ENCODE measurements around the gene UBE2C.
"Not testable (repeated sequence)": the region's sequence is repeated elsewhere in the genome, so short reads cannot be mapped to it uniquely, and the experiment has no call there.

Gene UBE2C

DNA sequence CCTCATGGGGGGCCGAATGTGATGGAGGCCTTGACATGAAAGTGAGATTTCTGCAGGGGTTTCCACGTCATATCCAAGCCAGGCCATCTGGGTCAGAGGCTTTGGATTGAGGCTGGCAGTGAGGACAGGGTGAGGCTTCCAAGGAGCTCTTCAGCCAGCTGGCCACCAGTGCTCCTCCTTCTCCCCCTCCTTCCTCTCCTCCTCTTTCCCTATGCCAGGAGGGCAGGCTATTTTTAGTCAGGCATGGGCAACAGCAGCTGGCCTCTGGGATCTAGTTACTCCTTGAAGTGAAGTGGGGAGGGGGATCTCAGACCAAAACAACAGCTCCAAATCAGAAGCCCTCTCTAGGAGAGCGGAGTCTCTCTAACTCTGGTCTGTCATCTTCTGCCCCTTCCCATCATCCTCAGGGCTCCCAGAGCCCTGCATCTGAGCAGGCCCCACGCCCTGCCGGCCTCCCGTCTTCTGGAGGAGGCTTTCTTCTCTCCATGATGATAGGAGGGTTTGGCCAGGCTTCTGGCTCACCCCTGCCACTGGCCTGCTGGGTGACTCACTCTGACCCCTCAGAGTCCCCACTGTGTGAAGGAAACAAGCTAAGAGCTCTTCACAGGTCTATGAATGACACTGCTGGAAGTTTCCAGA, 14.1 kb downstream of the UBE2C start:
- Histone ChIP-seq H3K79me2 (ENCODE audit: insufficient read depth, low read depth) (no peaks in the 10 kb centered on the region), H3K4me3 (IDR thresholded peaks at IDR 0.05; ENCODE audit: insufficient read depth, low read depth, low read length) (no peak overlapping the region), H3K4me2 (no peak overlapping the region), H3K9ac (no peak overlapping the region), H3K27ac (no peak overlapping the region), H3K27me3 (ENCODE audit: insufficient read depth, low read depth) (no peaks in the 10 kb centered on the region), H3K4me1 (ENCODE audit: low read depth, poor library complexity, severe bottlenecking) (no peaks in the 10 kb centered on the region), H3K36me3 (ENCODE audit: insufficient read depth) (no peaks in the 10 kb centered on the region), H4K20me1 (ENCODE audit: insufficient read depth) (no peaks in the 10 kb centered on the region), H2AFZ (ENCODE audit: low read depth) (no peak overlapping the region)
- TF ChIP-seq, protein P1, sequence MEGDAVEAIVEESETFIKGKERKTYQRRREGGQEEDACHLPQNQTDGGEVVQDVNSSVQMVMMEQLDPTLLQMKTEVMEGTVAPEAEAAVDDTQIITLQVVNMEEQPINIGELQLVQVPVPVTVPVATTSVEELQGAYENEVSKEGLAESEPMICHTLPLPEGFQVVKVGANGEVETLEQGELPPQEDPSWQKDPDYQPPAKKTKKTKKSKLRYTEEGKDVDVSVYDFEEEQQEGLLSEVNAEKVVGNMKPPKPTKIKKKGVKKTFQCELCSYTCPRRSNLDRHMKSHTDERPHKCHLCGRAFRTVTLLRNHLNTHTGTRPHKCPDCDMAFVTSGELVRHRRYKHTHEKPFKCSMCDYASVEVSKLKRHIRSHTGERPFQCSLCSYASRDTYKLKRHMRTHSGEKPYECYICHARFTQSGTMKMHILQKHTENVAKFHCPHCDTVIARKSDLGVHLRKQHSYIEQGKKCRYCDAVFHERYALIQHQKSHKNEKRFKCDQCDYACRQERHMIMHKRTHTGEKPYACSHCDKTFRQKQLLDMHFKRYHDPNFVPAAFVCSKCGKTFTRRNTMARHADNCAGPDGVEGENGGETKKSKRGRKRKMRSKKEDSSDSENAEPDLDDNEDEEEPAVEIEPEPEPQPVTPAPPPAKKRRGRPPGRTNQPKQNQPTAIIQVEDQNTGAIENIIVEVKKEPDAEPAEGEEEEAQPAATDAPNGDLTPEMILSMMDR (conservative IDR thresholded peaks at IDR 0.05; ENCODE audit: low read depth, low read length): no peak

DNA sequence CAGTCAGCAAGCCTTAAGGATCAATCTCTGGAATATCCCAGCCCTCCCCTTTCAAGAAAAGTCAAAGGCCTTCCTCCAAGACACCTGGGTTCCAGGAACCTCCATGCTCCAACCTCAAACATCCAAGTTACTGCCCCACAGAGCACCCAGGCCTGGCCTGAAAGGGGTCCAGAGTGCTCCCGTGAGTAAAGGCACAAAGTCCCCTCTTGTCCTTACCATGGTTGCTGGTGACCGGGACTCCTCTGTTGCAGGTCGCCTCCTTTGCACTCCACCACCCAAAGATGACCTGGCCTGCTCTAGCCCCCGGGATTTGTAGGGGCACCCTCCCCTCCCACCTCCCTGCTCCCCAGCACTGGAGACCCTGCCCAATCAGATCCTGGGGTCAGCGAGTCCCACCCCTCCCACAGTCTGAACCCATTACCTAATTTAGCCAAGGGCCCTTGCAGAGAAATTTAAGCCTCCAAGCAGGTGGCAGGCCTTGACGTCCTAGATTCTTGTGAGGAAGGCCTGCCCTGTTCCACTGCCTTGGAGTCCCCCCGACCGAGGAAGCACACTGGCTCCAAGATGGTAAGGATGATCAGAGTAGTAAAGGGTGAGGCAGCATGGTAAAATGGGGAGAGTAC, 14.7 kb downstream of the UBE2C start, which contains the start of gene TNNC2:
Gene TNNC2 (minus strand): TSS at position 283 of the 623 bp plus-strand sequence. CDS start 64 bp downstream, at position 219.
- no peak within 1 kb of the TSS for H3K4me3 ChIP-seq (IDR thresholded peaks at IDR 0.05; ENCODE audit: insufficient read depth, low read depth, low read length)
- no peak within 1 kb of the TSS for H2AFZ ChIP-seq (ENCODE audit: low read depth)
- TF ChIP-seq, protein P1 (conservative IDR thresholded peaks at IDR 0.05; ENCODE audit: low read depth, low read length): no peak
- H3K79me2 ChIP-seq (ENCODE audit: insufficient read depth, low read depth): no peaks in the 10 kb centered on the region
- no peak within 1 kb of the TSS for H3K9ac ChIP-seq
- H3K4me1 ChIP-seq (ENCODE audit: low read depth, poor library complexity, severe bottlenecking): peaks cover 5% of the 10 kb centered on the region
- no peaks in the 10 kb centered on the region for H3K27me3 ChIP-seq (ENCODE audit: insufficient read depth, low read depth)
- no peaks in the 10 kb centered on the region for H4K20me1 ChIP-seq (ENCODE audit: insufficient read depth)
- no peaks in the 10 kb centered on the region for H3K36me3 ChIP-seq (ENCODE audit: insufficient read depth)
- no peak within 1 kb of the TSS for H3K27ac ChIP-seq
- no peak within 1 kb of the TSS for H3K4me2 ChIP-seq

- TF ChIP-seq, protein P1 (conservative IDR thresholded peaks at IDR 0.05; ENCODE audit: low read depth, low read length): no peak
- no peaks in the 10 kb centered on the region for H4K20me1 ChIP-seq (ENCODE audit: insufficient read depth)
- H2AFZ ChIP-seq (ENCODE audit: low read depth): no peak overlapping the region
- no peak overlapping the region for H3K9ac ChIP-seq
- H3K79me2 ChIP-seq (ENCODE audit: insufficient read depth, low read depth): no peaks in the 10 kb centered on the region
- H3K4me2 ChIP-seq: no peak overlapping the region
- peaks cover 5% of the 10 kb centered on the region for H3K4me1 ChIP-seq (ENCODE audit: low read depth, poor library complexity, severe bottlenecking)
- H3K27ac ChIP-seq: no peak overlapping the region
- H3K36me3 ChIP-seq (ENCODE audit: insufficient read depth): no peaks in the 10 kb centered on the region
- no peak overlapping the region for H3K4me3 ChIP-seq (IDR thresholded peaks at IDR 0.05; ENCODE audit: insufficient read depth, low read depth, low read length)
- no peaks in the 10 kb centered on the region for H3K27me3 ChIP-seq (ENCODE audit: insufficient read depth, low read depth)
Measured at GRCh38 chr20:45827712-45828111, 15.3 kb downstream of the UBE2C start.

- Histone ChIP-seq H3K79me2 (ENCODE audit: insufficient read depth, low read depth) (no peaks in the 10 kb centered on the region), H3K4me3 (IDR thresholded peaks at IDR 0.05; ENCODE audit: insufficient read depth, low read depth, low read length) (no peak overlapping the region), H3K4me2 (no peak overlapping the region), H3K27ac (no peak overlapping the region), H4K20me1 (ENCODE audit: insufficient read depth) (no peaks in the 10 kb centered on the region), H3K27me3 (ENCODE audit: insufficient read depth, low read depth) (no peaks in the 10 kb centered on the region), H3K4me1 (ENCODE audit: low read depth, poor library complexity, severe bottlenecking) (peaks cover 5% of the 10 kb centered on the region), H3K9ac (no peak overlapping the region), H2AFZ (ENCODE audit: low read depth) (no peak overlapping the region), H3K36me3 (ENCODE audit: insufficient read depth) (no peaks in the 10 kb centered on the region)
- TF ChIP-seq, protein P1 (conservative IDR thresholded peaks at IDR 0.05; ENCODE audit: low read depth, low read length): no peak
Measured at GRCh38 chr20:45828589-45828988, 16.1 kb downstream of the UBE2C start.

DNA sequence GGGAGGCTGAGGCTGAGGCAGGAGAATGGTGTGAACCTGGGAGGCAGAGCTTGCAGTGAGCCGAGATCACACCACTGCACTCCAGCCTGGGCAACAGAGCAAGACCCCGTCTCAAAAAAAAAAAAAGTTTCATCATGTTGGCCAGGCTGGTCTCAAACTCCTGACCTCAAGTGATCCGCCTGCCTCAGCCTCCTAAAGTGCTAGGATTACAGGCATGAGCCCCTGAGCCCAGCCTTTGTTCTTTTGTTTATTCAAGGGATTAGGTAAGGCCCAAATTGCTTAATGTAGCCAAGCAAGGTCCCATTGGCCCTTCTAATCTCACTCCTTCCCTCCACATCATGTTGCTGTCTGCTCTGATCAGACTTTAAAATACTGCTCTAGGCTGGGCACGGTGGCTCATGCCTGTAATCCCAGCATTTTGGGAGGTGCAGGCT, 17.2 kb downstream of the UBE2C start:
- H3K27me3 ChIP-seq (ENCODE audit: insufficient read depth, low read depth); H3K27ac ChIP-seq; H3K79me2 ChIP-seq (ENCODE audit: insufficient read depth, low read depth); H4K20me1 ChIP-seq (ENCODE audit: insufficient read depth); H3K36me3 ChIP-seq (ENCODE audit: insufficient read depth); H3K4me3 ChIP-seq (IDR thresholded peaks at IDR 0.05; ENCODE audit: insufficient read depth, low read depth, low read length); H2AFZ ChIP-seq (ENCODE audit: low read depth); H3K4me2 ChIP-seq; H3K9ac ChIP-seq: not testable (repeated sequence)
- H3K4me1 ChIP-seq (ENCODE audit: low read depth, poor library complexity, severe bottlenecking): peaks cover 12% of the 10 kb centered on the region
